SK-N-SH treated with all-trans-retinoic acid at 6 μM for 48 hours (cell line): ENCODE results near the gene SAMSN1.
"Not testable (repeated sequence)": the region's sequence is repeated elsewhere in the genome, so short reads cannot be mapped to it uniquely, and the experiment has no call there.

Source experiments
- ARNTL ChIP-seq: fragments of 450-650 bp; formaldehyde crosslinking; IDR thresholded peaks from 2 replicates; pipeline ENCODE4 v1.5.0; 2020; ENCODE audit warnings: low read depth, mild to moderate bottlenecking, moderate library complexity, borderline replicate concordance
- CSRNP3 ChIP-seq: fragments of 250-450 bp; sonication (Bioruptor Pico); IDR thresholded peaks from 2 replicates; pipeline ENCODE4 v1.5.1; 2021; ENCODE audit warnings: mild to moderate bottlenecking, moderate library complexity
- ESRRG ChIP-seq: fragments of 250-450 bp; sonication (Bioruptor Pico); IDR thresholded peaks from 2 replicates; pipeline ENCODE4 v1.6.1; 2021; ENCODE audit warnings: mild to moderate bottlenecking
- ISL1 ChIP-seq: fragments of 250-450 bp; sonication (Bioruptor Pico); IDR thresholded peaks from 2 replicates; pipeline ENCODE4 v2.1.2; 2022; ENCODE audit warnings: mild to moderate bottlenecking, moderate library complexity
- PPARA ChIP-seq: fragments of 250-450 bp; sonication (Bioruptor Pico); IDR thresholded peaks from 2 replicates; pipeline ENCODE4 v1.5.0; 2020; ENCODE audit warnings: mild to moderate bottlenecking, borderline replicate concordance
- RARB ChIP-seq: fragments of 250-450 bp; sonication (Bioruptor Pico); IDR thresholded peaks from 2 replicates; pipeline ENCODE4 v1.8.0; 2021; ENCODE audit warnings: mild to moderate bottlenecking, moderate library complexity
- SNAI2 ChIP-seq: fragments of 250-450 bp; sonication (Bioruptor Pico); IDR thresholded peaks from 2 replicates; pipeline ENCODE4 v1.5.0; 2020; ENCODE audit warnings: mild to moderate bottlenecking, moderate library complexity
- TSHZ2 ChIP-seq: fragments of 250-450 bp; sonication (Bioruptor Pico); IDR thresholded peaks from 2 replicates; pipeline ENCODE4 v1.5.0; 2020; ENCODE audit warnings: mild to moderate bottlenecking, moderate library complexity
- ZFP3 ChIP-seq: fragments of 250-450 bp; sonication (Bioruptor Pico); IDR thresholded peaks from 2 replicates; pipeline ENCODE4 v1.5.0; 2020; ENCODE audit warnings: mild to moderate bottlenecking, moderate library complexity

GRCh38 chr21:14546719-14547118, 604 bp upstream of the SAMSN1 start:
- TF ChIP-seq ESRRG; CSRNP3 (CRISPR knock-in tag); TSHZ2 (CRISPR knock-in tag); SNAI2 (CRISPR knock-in tag); RARB (CRISPR knock-in tag); ARNTL (CRISPR knock-in tag); ZFP3; ISL1 (CRISPR knock-in tag); PPARA (CRISPR knock-in tag): not testable (repeated sequence)
